Measurements from ENCODE around the gene SMIM22.

SMIM22 gene

DNA sequence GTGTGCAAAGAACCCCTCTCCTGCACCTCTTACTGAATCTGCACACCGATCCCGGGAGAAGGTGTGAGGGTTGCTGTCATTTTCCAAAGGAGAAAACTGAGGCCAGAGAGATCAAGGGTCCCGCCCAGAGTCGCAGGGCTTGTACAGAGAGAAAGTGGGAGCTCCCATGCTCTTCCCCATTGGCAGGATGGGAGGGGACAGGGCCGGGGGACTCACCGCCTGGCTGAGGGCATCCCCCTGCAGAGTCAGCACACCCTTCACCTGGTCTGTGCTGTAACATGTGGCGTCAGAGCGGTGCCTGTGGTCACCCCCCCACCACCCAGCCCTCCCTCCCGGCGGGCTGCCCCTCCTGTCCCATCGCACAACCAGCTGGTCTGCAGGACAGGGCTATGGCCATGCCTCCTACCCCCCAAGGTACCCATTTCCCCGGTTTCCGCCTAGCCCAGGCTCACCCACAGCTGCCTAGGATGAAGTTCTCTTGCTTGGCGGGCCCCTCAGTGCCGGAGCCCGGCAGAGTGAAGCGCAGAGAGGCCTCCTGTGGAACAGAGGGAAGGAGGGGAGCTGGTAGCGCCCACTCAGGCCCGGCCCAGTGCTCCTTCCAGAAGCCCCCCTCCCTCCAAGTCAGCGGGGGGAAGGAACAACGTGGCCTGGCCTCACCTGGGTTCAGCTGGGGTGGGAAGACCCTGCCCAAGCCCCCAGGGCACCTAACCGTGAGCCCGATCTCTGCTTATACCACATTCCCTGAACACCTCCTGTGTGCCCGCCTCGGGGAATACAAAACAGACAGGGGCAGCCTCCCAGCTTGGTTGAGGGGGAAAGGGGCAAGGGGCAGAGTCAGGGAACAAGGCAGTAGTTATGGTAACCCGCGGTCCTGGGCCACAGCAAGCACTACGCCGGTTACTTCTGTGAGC is 6.1 kb downstream of the SMIM22 start:
- DNase-seq (ENCODE audit: low read depth in 2 of 2) = no peak
- TF ChIP-seq, protein P1, sequence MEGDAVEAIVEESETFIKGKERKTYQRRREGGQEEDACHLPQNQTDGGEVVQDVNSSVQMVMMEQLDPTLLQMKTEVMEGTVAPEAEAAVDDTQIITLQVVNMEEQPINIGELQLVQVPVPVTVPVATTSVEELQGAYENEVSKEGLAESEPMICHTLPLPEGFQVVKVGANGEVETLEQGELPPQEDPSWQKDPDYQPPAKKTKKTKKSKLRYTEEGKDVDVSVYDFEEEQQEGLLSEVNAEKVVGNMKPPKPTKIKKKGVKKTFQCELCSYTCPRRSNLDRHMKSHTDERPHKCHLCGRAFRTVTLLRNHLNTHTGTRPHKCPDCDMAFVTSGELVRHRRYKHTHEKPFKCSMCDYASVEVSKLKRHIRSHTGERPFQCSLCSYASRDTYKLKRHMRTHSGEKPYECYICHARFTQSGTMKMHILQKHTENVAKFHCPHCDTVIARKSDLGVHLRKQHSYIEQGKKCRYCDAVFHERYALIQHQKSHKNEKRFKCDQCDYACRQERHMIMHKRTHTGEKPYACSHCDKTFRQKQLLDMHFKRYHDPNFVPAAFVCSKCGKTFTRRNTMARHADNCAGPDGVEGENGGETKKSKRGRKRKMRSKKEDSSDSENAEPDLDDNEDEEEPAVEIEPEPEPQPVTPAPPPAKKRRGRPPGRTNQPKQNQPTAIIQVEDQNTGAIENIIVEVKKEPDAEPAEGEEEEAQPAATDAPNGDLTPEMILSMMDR (IDR thresholded peaks at IDR 0.05; ENCODE audit: low read depth, low read length) = no peak
- H3K4me3 ChIP-seq (replicated peaks in 1 of 2; ENCODE audit: low read depth in 2 of 2, low read length in 2 of 2) = peak overlapping the region; percentile 67 to 78

DNA sequence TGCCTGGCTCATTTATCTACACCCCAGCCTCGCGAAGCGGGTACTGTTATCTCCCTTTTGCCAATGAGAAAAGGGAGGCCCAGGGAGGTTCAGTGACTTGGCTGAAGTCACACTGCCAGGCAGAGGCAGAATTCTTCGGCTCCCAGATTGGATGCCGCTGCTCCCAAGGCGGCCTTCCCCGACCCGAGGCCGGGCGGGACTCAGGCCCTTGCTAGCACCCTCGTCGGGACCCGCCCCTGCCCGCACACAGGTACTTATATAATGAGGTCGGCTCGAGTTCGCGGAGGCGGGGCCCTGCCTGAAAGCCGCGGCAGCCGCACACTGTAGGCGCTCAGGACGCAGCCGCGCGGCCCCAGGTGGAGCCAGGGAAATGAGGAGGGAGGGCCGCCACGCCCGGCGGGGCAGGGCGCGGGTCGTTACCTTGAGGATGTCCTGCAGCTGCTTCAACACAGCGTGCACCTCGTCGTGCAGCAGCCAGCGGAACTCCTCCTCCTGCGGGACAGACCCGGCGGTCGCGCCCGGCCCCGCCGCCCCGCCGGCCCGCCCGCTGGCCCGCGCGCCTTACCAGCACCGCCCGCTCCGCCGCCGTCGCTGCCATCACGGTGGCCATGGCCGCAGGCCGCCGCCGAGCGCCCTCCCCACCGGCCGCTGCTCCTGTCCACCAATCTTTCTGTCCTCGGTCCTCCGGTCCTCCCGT is 6.9 kb downstream of the SMIM22 start, which contains the start of gene ROGDI:
Gene ROGDI, minus strand, starts transcription at position 672 of the 697 bp plus-strand sequence. Its CDS starts 62 bp downstream, at position 610.
- H3K4me3 ChIP-seq (replicated peaks in 1 of 2; ENCODE audit: low read depth in 2 of 2, low read length in 2 of 2) = peak within 1 kb of the TSS; percentile 67 to 78

DNA sequence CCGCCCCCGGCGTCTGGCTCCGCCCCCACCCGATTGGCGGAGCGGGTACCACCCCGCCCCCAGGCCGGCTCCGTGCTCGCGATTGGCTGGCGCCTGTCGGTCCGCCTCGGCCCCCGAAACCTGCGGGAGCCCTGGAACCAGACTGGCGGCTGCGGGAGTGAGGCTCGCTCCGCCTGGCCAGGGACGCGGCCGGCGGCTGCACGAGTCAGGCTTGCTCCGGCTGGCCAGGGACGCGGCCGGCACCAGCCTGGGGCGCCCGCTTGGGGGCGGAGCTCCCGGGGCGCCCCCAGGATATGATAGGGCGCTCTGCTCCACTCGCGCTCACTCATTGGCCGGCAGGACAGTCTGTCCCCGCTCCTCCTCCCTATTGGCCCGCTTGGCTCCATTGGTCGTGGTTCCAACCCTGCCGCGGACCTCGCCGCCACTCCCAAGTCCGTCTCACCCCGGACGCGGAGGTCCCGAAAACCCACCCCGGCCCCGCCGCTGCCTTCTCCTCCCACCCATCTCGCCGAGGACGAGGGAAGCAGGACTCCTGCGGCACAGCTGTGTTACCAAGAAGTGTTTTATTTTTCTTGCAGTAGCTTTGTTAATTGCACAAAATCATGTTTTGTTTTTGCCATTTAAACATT is 7.6 kb downstream of the SMIM22 start:
- peak overlapping the region; percentile 67 to 78 for H3K4me3 ChIP-seq (replicated peaks in 1 of 2; ENCODE audit: low read depth in 2 of 2, low read length in 2 of 2)
- TF ChIP-seq, protein P1 (IDR thresholded peaks at IDR 0.05; ENCODE audit: low read depth, low read length) = no peak
- peak; percentile 92 to 93 for DNase-seq (ENCODE audit: low read depth in 2 of 2)

More for the DNA sequence above, 6.9 kb downstream of the SMIM22 start, which contains the start of gene ROGDI:
- TF ChIP-seq, protein P1 (IDR thresholded peaks at IDR 0.05; ENCODE audit: low read depth, low read length) = no peak
- peak; percentile 19 to 52 for DNase-seq (ENCODE audit: low read depth in 2 of 2)

DNA sequence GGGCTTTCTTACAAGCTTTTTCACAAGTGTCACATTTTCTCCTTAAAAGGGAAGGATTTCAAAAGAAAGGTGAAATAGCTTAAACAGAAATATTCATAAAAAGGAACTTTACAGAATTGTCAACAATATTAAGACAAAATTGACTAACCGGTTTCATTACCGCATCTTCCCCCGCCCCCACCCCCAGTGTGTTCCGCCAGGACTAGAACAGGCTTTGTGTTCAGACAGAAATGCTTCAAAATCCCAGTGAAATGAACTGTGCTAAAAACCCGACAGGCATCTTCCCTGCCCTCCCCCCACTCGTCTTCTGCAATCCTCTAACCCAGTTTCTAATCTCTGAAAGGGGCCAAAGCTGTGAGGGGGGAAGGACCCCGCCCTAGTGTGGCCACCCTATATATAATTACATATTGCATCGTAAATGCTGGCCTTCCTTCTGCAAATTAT is 8.3 kb downstream of the SMIM22 start:
- TF ChIP-seq, protein P1 (IDR thresholded peaks at IDR 0.05; ENCODE audit: low read depth, low read length) = no peak
- peak overlapping the region in 1 of 2 donors; percentile 78 for H3K4me3 ChIP-seq (replicated peaks in 1 of 2; ENCODE audit: low read depth in 2 of 2, low read length in 2 of 2)
- DNase-seq (ENCODE audit: low read depth in 2 of 2) = peak in 1 of 2 donors; percentile 8

DNA sequence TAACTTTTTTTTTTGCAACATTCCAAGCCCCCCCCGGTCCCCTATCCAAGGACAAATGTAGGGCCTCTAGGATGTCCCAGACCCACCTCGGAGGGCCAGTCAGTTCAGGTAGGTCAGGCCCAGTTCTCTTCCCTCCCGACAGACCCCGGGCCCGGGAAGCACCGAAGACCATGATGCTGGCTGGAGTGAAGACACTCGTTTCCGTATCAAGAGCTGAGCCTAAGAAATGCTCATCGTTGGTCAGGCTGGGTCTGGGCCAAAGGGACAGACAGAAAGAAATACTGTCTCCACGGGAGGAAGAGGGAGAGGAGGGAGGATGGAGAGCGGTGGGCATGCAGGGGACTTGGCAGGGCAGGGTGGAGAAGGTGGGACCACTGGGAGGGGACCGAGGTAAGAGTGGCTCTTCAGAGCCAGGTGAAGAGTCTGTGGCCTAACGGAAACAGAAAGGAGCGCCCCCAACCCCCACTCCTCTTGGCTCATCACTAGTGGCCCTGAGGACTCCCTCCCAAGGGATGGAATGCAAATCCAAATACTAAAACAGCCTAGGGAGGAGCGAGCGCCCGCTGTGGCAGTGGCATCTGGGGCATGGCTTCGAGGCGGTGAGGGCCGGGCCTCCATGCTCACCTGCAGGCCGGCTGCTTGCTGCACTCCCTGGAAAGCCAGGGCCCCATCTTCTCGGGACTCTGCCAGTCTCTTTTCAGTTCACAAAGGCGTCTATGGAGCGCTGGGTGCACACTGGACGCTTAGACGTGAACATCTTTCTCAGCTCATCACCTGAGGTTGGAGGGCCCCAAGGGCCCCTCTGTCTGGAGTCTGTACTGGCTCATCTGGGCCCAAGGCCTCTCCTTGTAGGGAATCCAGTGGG is 9.0 kb downstream of the SMIM22 start:
- no peak for DNase-seq (ENCODE audit: low read depth in 2 of 2)
- TF ChIP-seq, protein P1 (IDR thresholded peaks at IDR 0.05; ENCODE audit: low read depth, low read length) = no peak
- H3K4me3 ChIP-seq (replicated peaks in 1 of 2; ENCODE audit: low read depth in 2 of 2, low read length in 2 of 2) = no peak overlapping the region

DNA sequence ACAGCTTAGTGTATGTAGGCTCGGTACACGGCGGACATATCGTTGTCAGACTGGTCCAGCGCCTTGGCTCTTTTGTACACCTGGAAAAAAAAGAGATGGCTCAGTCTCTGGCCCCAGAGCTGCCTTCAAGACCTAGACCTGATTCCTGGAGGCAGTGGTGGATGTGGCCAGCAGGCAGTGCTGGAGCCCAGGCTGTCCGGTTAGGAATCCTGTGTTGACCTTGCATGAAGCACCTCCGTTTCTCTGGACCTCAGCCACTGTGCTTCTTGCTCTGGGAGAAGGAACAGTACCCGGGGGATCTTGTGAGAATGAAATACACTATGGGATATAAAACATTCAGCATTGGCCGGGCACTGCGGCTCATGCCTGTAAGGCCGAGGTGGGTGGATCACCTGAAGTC is 10.1 kb downstream of the SMIM22 start:
- H3K4me3 ChIP-seq (replicated peaks in 1 of 2; ENCODE audit: low read depth in 2 of 2, low read length in 2 of 2) = no peak overlapping the region
- TF ChIP-seq, protein P1 (IDR thresholded peaks at IDR 0.05; ENCODE audit: low read depth, low read length) = no peak
- peak in 1 of 2 donors; percentile 26 for DNase-seq (ENCODE audit: low read depth in 2 of 2)
